ENCODE results near the gene HOXD3. TPM values are rescaled to one million over a fixed set of nuclear protein-coding genes. Genes with fewer than 3 reads are reported as not detected.
A peak's percentile ranks its signal among the peaks of the same experiment; 100 is the strongest.

Gene HOXD3
- total RNA-seq, 4 donors from 2014 or later: 10.5 to 11.7 (median 11.0) TPM

DNA sequence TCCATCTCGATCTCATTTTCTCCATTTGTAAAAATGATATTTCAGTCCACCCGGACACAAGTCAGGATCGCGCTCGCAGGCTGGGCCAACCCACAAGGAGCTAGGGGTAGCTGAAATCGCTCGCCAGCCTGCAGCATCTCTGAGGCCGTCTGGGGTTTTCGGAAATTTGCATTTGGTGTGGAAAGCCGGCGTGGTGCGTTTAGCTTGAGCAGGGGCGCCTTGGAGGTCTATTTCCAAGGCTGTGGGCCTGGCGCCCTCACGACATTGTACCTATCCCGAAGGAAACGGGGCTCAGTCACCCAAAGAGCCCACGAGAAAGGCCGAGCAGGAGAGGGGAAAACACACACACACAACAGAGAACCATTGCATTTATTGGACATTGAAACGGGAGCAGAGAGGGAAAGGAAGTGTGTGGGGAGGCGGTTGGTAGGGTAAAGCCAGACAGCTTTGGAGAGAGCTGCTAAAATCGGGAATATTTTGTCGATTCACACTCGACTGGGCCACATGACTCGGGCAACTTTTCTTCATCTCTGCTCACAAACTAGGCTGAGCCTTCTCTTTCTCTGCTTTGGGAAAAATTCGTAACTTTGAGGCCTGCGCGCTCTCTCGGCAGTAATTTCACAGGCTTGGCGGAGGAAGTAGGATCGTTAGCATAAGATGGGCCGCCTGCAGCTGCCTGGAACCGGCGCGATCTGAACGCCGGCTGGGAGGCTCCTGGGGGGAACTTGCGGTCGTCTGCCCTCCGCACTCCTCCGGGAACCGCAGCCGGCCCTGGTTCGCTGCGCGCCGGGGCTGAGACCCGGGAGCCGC is 28.7 kb upstream of the HOXD3 start:
- 45% methylated on average over 37 to 49 of the region's 49 CpGs for WGBS, 2 donors
- Histone ChIP-seq H3K36me3 (no peaks in the 10 kb centered on the region), H3K27ac (peak overlapping the region; percentile 79 to 94 (median 86)), H3K27me3 (peaks cover 2 to 85% of the 10 kb centered on the region in 2 donors), H3K9me3 (no peaks in the 10 kb centered on the region), H3K4me3 (peak overlapping the region; percentile 41 to 64 (median 55)), H3K4me1 (peaks cover 0 to 41% (median 3%) of the 10 kb centered on the region in 4 donors)
- no peak for TF ChIP-seq EP300 (IDR thresholded peaks at IDR 0.05)
- TF ChIP-seq, protein P1, sequence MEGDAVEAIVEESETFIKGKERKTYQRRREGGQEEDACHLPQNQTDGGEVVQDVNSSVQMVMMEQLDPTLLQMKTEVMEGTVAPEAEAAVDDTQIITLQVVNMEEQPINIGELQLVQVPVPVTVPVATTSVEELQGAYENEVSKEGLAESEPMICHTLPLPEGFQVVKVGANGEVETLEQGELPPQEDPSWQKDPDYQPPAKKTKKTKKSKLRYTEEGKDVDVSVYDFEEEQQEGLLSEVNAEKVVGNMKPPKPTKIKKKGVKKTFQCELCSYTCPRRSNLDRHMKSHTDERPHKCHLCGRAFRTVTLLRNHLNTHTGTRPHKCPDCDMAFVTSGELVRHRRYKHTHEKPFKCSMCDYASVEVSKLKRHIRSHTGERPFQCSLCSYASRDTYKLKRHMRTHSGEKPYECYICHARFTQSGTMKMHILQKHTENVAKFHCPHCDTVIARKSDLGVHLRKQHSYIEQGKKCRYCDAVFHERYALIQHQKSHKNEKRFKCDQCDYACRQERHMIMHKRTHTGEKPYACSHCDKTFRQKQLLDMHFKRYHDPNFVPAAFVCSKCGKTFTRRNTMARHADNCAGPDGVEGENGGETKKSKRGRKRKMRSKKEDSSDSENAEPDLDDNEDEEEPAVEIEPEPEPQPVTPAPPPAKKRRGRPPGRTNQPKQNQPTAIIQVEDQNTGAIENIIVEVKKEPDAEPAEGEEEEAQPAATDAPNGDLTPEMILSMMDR (IDR thresholded peaks at IDR 0.05): no peak
- peak in 1 of 2 donors; percentile 16 for DNase-seq (ENCODE audit: low spot score in 2 of 2)

DNA sequence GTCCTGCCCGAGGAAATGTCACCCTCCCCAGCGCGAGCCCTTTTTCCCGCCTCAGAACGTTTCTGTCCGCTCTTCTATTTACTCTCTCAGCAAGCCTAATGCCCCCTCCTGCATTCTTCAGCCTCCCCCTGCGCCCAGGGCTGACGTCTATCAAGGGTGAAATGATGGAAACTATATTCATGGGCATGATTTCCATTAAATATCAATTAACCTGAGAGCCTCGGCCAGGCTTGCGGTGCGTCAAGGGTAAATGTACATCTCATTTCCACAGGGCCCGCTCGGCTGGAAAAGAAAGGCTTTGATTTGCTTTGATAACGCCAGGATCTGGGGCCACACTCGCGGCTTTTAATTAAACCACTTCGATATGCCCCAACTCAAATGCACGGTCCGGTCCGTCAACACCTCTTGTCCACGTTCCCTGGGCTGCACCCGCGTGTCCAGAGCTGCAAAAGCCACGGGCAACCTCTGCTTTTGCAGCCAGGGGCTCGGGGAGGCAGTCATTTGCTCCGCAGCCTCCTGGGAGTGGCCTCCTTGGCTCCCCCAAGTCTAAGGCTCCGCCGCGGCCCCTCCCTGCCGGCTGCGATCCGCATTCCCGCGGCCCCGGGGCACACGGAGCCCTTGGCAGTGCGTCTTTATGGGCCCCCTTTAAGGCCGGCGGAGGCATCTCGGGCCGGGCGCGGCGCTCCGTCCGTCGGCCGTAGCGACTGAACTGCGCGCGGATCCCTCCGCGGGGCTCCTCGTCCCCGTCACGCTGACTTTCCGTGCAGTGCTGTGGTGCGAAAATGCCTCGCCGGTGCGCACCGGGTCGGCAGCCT is 27.9 kb upstream of the HOXD3 start, which contains the start of gene HOXD8:
HOXD8 (plus strand) TSS at position 724 of the 815 bp plus-strand sequence. CDS start 662 bp downstream, outside the sequence.
- Histone ChIP-seq H3K4me1 (peaks cover 0 to 35% (median 3%) of the 10 kb centered on the region in 4 donors), H3K4me3 (peak within 1 kb of the TSS; percentile 50 to 64 (median 55)), H3K27me3 (peaks cover 0 to 85% of the 10 kb centered on the region in 2 donors), H3K27ac (peak within 1 kb of the TSS; percentile 79 to 94 (median 86)), H3K9me3 (no peaks in the 10 kb centered on the region), H3K36me3 (no peaks in the 10 kb centered on the region)
- DNase-seq (ENCODE audit: low spot score in 2 of 2): peak in 1 of 2 donors; percentile 34
- TF ChIP-seq, protein P1 (IDR thresholded peaks at IDR 0.05): peak in 1 of 5 experiments; percentile 27
- TF ChIP-seq POLR2A (IDR thresholded peaks at IDR 0.05) (peak in 1 of 2 donors; percentile 10), EP300 (IDR thresholded peaks at IDR 0.05) (peak in 1 of 2 donors; percentile 77)
- 4 to 7% methylated on average over 23 to 55 of the region's 64 CpGs for WGBS, 2 donors

DNA sequence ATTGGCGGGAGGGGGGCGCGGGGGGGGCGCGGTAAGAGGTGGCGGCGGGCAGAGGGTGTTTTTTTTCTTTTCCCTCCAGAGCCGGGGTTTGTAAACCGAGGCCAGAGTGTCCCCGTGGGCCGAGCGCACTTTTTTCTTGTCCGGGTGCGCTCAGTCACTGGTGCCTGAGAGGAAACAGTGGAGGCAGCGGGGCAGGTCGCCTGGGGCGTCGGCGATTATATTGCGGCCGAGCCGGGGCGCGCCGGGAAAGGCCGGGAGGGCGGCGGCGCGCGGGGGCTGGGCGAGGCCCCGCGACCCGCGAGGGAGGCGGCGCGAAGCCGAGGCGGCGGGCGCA is 27.3 kb upstream of the HOXD3 start:
- WGBS, 2 donors: 1% methylated on average over 23 of the region's 43 CpGs; no CpG with 5 or more reads in 1 of the 2 donors
- TF ChIP-seq POLR2A (IDR thresholded peaks at IDR 0.05) (no peak), EP300 (IDR thresholded peaks at IDR 0.05) (no peak)
- TF ChIP-seq, protein P1 (IDR thresholded peaks at IDR 0.05): no peak
- peaks cover 0 to 82% of the 10 kb centered on the region in 2 donors for H3K27me3 ChIP-seq
- H3K36me3 ChIP-seq: no peaks in the 10 kb centered on the region
- peak overlapping the region; percentile 41 to 64 (median 55) for H3K4me3 ChIP-seq
- peak overlapping the region; percentile 79 to 94 (median 86) for H3K27ac ChIP-seq
- H3K4me1 ChIP-seq: peaks cover 0 to 38% (median 5%) of the 10 kb centered on the region in 4 donors
- H3K9me3 ChIP-seq: no peaks in the 10 kb centered on the region
- no peak for DNase-seq (ENCODE audit: low spot score in 2 of 2)

DNA sequence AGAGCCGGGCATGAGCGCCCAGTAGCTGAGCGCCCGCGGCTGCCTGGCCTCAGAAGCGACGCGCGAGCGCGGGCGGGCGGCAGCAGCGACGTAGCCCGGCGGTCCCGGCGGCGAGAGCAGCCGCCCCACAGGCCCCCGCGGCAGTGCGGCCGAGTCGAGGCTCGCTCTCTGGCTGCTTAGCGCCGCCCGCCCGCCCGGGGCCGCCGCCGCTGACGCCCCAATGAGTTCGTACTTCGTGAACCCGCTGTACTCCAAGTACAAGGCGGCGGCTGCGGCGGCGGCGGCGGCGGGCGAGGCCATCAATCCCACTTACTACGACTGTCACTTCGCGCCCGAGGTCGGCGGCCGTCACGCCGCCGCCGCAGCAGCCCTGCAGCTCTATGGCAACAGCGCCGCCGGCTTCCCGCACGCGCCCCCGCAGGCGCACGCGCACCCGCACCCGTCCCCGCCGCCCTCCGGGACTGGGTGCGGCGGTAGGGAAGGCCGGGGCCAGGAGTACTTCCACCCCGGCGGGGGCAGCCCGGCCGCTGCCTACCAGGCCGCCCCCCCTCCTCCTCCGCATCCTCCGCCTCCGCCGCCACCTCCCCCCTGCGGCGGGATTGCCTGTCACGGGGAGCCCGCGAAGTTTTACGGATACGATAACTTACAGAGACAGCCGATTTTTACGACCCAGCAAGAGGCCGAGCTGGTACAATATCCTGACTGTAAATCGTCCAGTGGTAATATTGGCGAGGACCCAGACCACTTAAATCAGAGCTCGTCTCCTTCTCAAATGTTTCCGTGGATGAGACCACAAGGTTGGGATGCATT is 26.8 kb upstream of the HOXD3 start:
- Histone ChIP-seq H3K27ac (peak overlapping the region; percentile 79 to 94 (median 86)), H3K36me3 (no peaks in the 10 kb centered on the region), H3K4me3 (peak overlapping the region; percentile 22 to 64 (median 54)), H3K27me3 (peaks cover 0 to 79% of the 10 kb centered on the region in 2 donors), H3K9me3 (no peaks in the 10 kb centered on the region), H3K4me1 (peaks cover 0 to 43% (median 5%) of the 10 kb centered on the region in 4 donors)
- peak in 1 of 2 donors; percentile 37 for DNase-seq (ENCODE audit: low spot score in 2 of 2)
- TF ChIP-seq POLR2A (IDR thresholded peaks at IDR 0.05): no peak
- TF ChIP-seq, protein P1 (IDR thresholded peaks at IDR 0.05): peak in 1 of 5 experiments; percentile 7
- TF ChIP-seq EP300 (IDR thresholded peaks at IDR 0.05): peak in 1 of 2 donors; percentile 58
- 2 to 3% methylated on average over 16 to 42 of the region's 100 CpGs for WGBS, 2 donors
